ENCODE results near the gene ANKDD1A.

DNA sequence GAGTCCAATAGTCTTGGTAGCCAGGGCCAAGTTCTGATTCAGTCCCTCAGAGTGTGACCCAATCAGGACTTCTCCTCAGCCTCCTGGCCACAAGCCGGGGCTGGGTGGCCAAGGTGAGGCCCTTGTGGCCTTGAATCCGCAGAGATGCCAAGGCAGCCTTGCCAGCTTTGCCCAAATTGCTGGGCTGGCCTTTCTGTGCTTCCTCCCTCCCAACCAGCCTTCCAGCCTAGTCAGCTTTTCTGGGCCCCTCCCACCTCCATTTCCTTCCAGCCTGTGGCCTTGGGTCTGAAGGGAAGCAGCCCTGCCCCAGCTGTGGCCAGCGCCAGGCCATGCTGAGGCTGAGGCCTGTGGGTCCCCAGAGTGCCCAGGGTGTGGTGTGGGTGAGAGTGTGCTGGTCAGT is 34.3 kb upstream of the ANKDD1A start:
- TF ChIP-seq, protein P1, sequence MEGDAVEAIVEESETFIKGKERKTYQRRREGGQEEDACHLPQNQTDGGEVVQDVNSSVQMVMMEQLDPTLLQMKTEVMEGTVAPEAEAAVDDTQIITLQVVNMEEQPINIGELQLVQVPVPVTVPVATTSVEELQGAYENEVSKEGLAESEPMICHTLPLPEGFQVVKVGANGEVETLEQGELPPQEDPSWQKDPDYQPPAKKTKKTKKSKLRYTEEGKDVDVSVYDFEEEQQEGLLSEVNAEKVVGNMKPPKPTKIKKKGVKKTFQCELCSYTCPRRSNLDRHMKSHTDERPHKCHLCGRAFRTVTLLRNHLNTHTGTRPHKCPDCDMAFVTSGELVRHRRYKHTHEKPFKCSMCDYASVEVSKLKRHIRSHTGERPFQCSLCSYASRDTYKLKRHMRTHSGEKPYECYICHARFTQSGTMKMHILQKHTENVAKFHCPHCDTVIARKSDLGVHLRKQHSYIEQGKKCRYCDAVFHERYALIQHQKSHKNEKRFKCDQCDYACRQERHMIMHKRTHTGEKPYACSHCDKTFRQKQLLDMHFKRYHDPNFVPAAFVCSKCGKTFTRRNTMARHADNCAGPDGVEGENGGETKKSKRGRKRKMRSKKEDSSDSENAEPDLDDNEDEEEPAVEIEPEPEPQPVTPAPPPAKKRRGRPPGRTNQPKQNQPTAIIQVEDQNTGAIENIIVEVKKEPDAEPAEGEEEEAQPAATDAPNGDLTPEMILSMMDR (IDR thresholded peaks at IDR 0.05), result no peak
- TF ChIP-seq POLR2A (IDR thresholded peaks at IDR 0.05), result no peak
- peak in 2 of 3 donors; percentile 27 to 44 for TF ChIP-seq POLR2AphosphoS5 (IDR thresholded peaks at IDR 0.05)
- TF ChIP-seq EP300 (IDR thresholded peaks at IDR 0.05), result no peak

Data from stomach (tissue), 4 donors.